Measurements from ENCODE around the gene CYP46A1.

Gene CYP46A1

DNA sequence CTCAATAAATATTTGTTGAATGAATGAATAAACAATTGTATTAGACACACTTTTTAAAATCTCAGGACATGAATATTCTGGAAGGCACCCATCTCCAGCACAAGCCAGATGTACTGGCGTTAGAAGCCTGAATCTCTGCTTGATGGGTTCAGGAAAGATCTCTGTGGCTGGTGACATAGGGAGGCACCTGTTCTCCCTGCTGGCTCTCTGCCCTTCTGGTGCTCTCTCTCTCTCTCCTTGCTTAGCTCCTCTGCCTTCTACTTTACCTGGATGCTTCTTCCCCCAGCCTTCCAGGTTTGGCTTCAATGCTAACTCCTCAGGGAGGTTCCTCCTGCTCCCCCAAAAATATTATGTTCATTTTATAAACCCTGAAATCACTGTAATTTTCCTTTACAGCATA lies 1.5 kb downstream of the CYP46A1 start:
- no peaks in the 10 kb centered on the region for H3K9me3 ChIP-seq (ENCODE audit: insufficient read depth, low read depth, low read length)
- peaks cover 4% of the 10 kb centered on the region; the same call in 1 of the 2 replicates for H3K27me3 ChIP-seq (ENCODE audit: insufficient read depth, low read length)
- H3K9ac ChIP-seq (ENCODE audit: low read depth, low read length): no peak overlapping the region
- no peak overlapping the region for H3K4me3 ChIP-seq (ENCODE audit: low read length)
- peaks cover 5% of the 10 kb centered on the region; the same call in 1 of the 2 replicates for H3K4me1 ChIP-seq (ENCODE audit: insufficient read depth, low read length)
- H3K27ac ChIP-seq (ENCODE audit: low read length): no peak overlapping the region
- H3K36me3 ChIP-seq (ENCODE audit: insufficient read depth, low read depth, low read length): no peaks in the 10 kb centered on the region

DNA sequence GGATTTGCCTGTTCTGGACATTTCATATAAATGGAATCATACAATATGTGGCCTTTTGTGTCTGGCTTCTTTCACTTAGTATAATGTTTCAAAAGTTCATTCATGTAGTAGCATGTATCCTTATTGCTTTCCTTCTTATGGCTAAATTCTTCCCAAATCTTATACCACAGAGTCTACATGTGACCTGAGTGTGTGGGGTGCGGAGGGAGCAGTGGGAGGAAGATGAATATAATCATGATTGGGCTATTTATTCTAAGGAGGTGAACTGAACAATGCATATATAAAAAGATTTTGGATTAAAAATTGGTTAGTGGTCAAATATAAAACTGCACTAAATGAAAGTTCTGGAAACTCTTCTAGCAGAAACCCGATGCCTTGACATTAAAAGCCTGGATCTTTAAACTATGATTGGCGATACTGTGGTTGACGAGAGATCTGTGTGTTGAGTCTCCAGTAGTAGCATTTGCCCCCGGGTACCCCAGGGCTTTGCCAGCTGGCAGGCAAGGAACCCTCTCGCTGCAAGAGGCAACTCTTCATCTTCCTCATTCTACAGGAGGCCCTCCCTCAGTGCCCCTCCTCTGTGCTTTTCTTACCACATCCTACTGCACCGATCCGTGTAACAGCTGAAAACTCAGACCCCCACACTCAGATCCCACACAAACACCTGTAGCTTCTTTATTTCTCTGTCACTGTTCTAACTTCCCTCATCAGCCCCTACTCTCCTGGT lies 2.6 kb downstream of the CYP46A1 start:
- Histone ChIP-seq H3K27me3 (ENCODE audit: insufficient read depth, low read length) (peaks cover 4% of the 10 kb centered on the region; the same call in 1 of the 2 replicates), H3K27ac (ENCODE audit: low read length) (no peak overlapping the region), H3K4me3 (ENCODE audit: low read length) (no peak overlapping the region), H3K4me1 (ENCODE audit: insufficient read depth, low read length) (peaks cover 5% of the 10 kb centered on the region; the same call in 1 of the 2 replicates), H3K36me3 (ENCODE audit: insufficient read depth, low read depth, low read length) (no peaks in the 10 kb centered on the region), H3K9me3 (ENCODE audit: insufficient read depth, low read depth, low read length) (no peaks in the 10 kb centered on the region), H3K9ac (ENCODE audit: low read depth, low read length) (no peak overlapping the region)

DNA sequence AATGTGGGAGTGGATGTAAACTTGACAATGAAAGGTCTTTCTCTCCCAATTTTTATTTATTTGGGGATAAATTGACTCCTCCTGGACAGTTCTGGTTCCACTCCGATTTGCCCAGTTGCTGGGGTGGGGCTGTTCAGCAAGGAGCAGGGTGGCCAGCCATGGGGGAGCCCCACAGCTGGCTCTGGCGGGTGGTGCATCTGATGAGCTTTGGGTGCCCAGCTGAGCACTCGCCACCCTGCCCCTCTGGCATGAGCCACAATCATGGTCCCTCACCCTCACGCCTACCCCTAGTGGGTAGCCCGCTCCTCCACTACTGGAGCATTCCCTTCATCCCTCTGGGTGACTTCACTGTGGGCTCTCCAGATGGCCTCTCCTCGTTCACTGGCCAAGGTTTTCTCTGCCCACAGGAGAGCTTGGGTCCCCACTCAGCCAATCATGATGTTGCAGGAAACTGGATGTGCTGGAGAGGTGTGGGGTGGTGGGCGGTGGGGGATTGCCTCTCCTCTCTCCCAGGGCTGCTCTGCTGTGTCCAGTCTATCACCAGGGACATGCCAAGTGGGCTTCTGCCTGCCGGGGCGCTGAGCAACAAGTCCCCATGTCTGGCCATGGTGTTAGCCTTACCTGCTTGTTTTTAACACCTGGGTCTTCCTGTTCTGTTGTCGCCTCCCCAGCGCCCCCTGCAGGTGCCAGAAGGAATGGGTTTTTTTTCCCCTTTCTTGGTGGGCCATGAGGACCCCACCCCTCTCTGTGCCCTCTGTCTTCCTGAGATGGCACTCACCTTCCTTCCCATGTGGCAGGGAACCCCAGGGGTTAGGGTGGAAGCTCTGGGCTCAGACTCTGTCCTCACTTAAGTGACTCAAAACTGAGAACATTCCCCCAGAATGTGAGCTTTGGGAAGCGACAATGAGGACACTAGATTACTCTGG lies 3.4 kb downstream of the CYP46A1 start:
- Histone ChIP-seq H3K27ac (ENCODE audit: low read length) (no peak overlapping the region), H3K9ac (ENCODE audit: low read depth, low read length) (no peak overlapping the region), H3K36me3 (ENCODE audit: insufficient read depth, low read depth, low read length) (no peaks in the 10 kb centered on the region), H3K4me3 (ENCODE audit: low read length) (no peak overlapping the region), H3K27me3 (ENCODE audit: insufficient read depth, low read length) (peaks cover 4% of the 10 kb centered on the region; the same call in 1 of the 2 replicates), H3K4me1 (ENCODE audit: insufficient read depth, low read length) (peaks cover 5% of the 10 kb centered on the region; the same call in 1 of the 2 replicates), H3K9me3 (ENCODE audit: insufficient read depth, low read depth, low read length) (no peaks in the 10 kb centered on the region)

GRCh38 chr14:99688210-99688581 lies 4.1 kb downstream of the CYP46A1 start:
- H3K4me3 ChIP-seq (ENCODE audit: low read length): no peak overlapping the region
- peaks cover 2% of the 10 kb centered on the region; the same call in 1 of the 2 replicates for H3K4me1 ChIP-seq (ENCODE audit: insufficient read depth, low read length)
- H3K27ac ChIP-seq (ENCODE audit: low read length): no peak overlapping the region
- no peak overlapping the region for H3K9ac ChIP-seq (ENCODE audit: low read depth, low read length)
- H3K36me3 ChIP-seq (ENCODE audit: insufficient read depth, low read depth, low read length): no peaks in the 10 kb centered on the region
- no peaks in the 10 kb centered on the region for H3K9me3 ChIP-seq (ENCODE audit: insufficient read depth, low read depth, low read length)
- H3K27me3 ChIP-seq (ENCODE audit: insufficient read depth, low read length): peaks cover 4% of the 10 kb centered on the region; the same call in 1 of the 2 replicates

- H3K27me3 ChIP-seq (ENCODE audit: insufficient read depth, low read length): peaks cover 4% of the 10 kb centered on the region; the same call in 1 of the 2 replicates
Observed at GRCh38 chr14:99688629-99689028, 4.5 kb downstream of the CYP46A1 start.

DNA sequence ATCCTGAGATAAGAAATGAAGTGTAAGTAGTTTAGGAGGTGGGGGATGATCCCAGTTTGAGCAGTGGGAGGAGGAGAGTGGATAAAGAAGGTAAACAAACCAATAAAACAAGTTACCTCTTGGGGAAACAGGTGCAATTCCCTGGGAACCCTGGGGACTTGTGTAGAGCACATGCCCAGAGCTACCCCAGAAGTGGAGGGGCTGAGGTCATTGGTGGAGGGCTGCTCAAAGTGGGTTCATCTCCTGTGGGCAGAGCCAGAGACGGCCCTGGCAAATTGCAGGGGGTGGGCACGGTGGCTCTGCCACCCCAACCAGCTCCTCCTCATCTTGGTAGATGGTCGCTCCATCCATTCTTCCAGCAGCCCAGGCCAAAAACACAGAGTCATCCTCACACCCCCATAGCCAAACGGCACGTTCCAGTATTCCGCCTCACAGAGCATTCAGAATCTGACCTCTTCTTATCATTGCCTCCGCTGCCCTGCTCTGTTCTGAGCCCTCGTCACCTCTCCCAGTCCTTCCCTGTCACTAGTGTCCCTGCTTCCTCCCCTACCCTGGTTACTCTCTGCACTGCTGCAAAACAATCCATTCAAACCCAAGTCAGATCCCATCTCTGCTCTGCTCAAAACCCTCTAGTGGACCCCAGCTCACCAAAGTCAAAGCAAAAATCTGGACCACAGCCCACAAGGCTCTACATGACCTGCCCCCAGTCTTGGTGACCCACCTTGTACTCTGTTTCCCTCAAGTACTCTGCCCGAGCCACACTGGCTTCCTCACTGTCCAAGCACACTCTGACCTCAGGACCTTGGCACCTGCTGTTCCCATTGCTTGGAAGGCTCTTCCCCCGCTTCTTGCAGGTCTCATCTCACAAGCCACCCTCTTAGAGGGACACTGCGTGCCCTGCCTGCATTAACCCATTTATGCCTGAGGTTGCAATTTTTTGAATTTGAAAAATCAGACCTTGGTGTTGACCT lies 5.5 kb downstream of the CYP46A1 start:
- no peak overlapping the region for H3K9ac ChIP-seq (ENCODE audit: low read depth, low read length)
- H3K4me3 ChIP-seq (ENCODE audit: low read length): no peak overlapping the region
- H3K4me1 ChIP-seq (ENCODE audit: insufficient read depth, low read length): peaks cover 2% of the 10 kb centered on the region; the same call in 1 of the 2 replicates
- no peak overlapping the region for H3K27ac ChIP-seq (ENCODE audit: low read length)
- H3K36me3 ChIP-seq (ENCODE audit: insufficient read depth, low read depth, low read length): no peaks in the 10 kb centered on the region
- no peaks in the 10 kb centered on the region for H3K9me3 ChIP-seq (ENCODE audit: insufficient read depth, low read depth, low read length)
- peaks cover 4% of the 10 kb centered on the region; the same call in 1 of the 2 replicates for H3K27me3 ChIP-seq (ENCODE audit: insufficient read depth, low read length)

More at GRCh38 chr14:99688629-99689028, 4.5 kb downstream of the CYP46A1 start:
- Histone ChIP-seq H3K36me3 (ENCODE audit: insufficient read depth, low read depth, low read length) (no peaks in the 10 kb centered on the region), H3K9ac (ENCODE audit: low read depth, low read length) (no peak overlapping the region), H3K4me1 (ENCODE audit: insufficient read depth, low read length) (peaks cover 2% of the 10 kb centered on the region; the same call in 1 of the 2 replicates), H3K4me3 (ENCODE audit: low read length) (no peak overlapping the region), H3K9me3 (ENCODE audit: insufficient read depth, low read depth, low read length) (no peaks in the 10 kb centered on the region), H3K27ac (ENCODE audit: low read length) (no peak overlapping the region)

- Histone ChIP-seq H3K27me3 (ENCODE audit: insufficient read depth, low read length) (peaks cover 3% of the 10 kb centered on the region; the same call in 1 of the 2 replicates), H3K9me3 (ENCODE audit: insufficient read depth, low read depth, low read length) (no peaks in the 10 kb centered on the region), H3K9ac (ENCODE audit: low read depth, low read length) (no peak overlapping the region), H3K27ac (ENCODE audit: low read length) (no peak overlapping the region), H3K4me3 (ENCODE audit: low read length) (no peak overlapping the region), H3K36me3 (ENCODE audit: insufficient read depth, low read depth, low read length) (no peaks in the 10 kb centered on the region), H3K4me1 (ENCODE audit: insufficient read depth, low read length) (no peaks in the 10 kb centered on the region; the same call in 1 of the 2 replicates)
Observed at GRCh38 chr14:99690636-99691035, 6.5 kb downstream of the CYP46A1 start.

- H3K9ac ChIP-seq (ENCODE audit: low read depth, low read length): no peak overlapping the region
- no peaks in the 10 kb centered on the region for H3K9me3 ChIP-seq (ENCODE audit: insufficient read depth, low read depth, low read length)
- no peaks in the 10 kb centered on the region for H3K36me3 ChIP-seq (ENCODE audit: insufficient read depth, low read depth, low read length)
- H3K27me3 ChIP-seq (ENCODE audit: insufficient read depth, low read length): no peaks in the 10 kb centered on the region
- H3K27ac ChIP-seq (ENCODE audit: low read length): no peak overlapping the region
- H3K4me1 ChIP-seq (ENCODE audit: insufficient read depth, low read length): no peaks in the 10 kb centered on the region; the same call in 1 of the 2 replicates
- H3K4me3 ChIP-seq (ENCODE audit: low read length): no peak overlapping the region
Observed at GRCh38 chr14:99691111-99691885, 7.2 kb downstream of the CYP46A1 start.

DNA sequence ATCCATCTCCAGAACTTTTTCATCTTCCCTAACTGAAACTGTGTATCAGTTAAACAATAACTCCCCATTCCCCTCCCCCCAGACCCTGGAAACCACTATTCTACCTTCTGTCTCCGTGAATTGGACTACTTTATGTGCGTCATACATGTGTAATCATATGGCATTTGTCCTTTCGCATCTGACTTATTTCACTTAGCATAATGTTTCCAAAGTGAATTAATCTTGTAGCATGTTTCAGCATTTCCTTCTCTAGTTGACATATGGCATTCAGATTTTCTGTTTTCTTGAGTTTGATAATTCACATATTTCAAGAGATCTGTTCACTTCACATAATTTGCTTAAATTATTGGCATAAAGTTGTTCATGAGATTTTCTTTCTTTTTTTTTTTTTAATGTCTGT lies 9.8 kb downstream of the CYP46A1 start:
- no peak overlapping the region for H3K27ac ChIP-seq (ENCODE audit: low read length)
- no peaks in the 10 kb centered on the region for H3K36me3 ChIP-seq (ENCODE audit: insufficient read depth, low read depth, low read length)
- no peaks in the 10 kb centered on the region for H3K27me3 ChIP-seq (ENCODE audit: insufficient read depth, low read length)
- H3K4me3 ChIP-seq (ENCODE audit: low read length): no peak overlapping the region
- H3K9ac ChIP-seq (ENCODE audit: low read depth, low read length): no peak overlapping the region
- no peaks in the 10 kb centered on the region for H3K4me1 ChIP-seq (ENCODE audit: insufficient read depth, low read length)
- H3K9me3 ChIP-seq (ENCODE audit: insufficient read depth, low read depth, low read length): no peaks in the 10 kb centered on the region

- Histone ChIP-seq H3K4me3 (ENCODE audit: low read length) (no peak overlapping the region), H3K36me3 (ENCODE audit: insufficient read depth, low read depth, low read length) (no peaks in the 10 kb centered on the region), H3K27me3 (ENCODE audit: insufficient read depth, low read length) (no peaks in the 10 kb centered on the region), H3K4me1 (ENCODE audit: insufficient read depth, low read length) (no peaks in the 10 kb centered on the region), H3K27ac (ENCODE audit: low read length) (no peak overlapping the region), H3K9ac (ENCODE audit: low read depth, low read length) (no peak overlapping the region), H3K9me3 (ENCODE audit: insufficient read depth, low read depth, low read length) (peaks cover 4% of the 10 kb centered on the region; the same call in 1 of the 2 replicates)
Observed at GRCh38 chr14:99696929-99697328, 12.8 kb downstream of the CYP46A1 start.

All from iPS-20b (cell line).